Gastroesophageal sphincter (tissue), 3 donors: Measurements from ENCODE around the gene KPTN.

Experiments
- CTCF ChIP-seq, 4 experiments: fragments of 200-600 bp in 2 of 4; fragments of 450-650 bp in 2 of 4; sonication (generic) in 1 of 4; IDR thresholded peaks; one replicate each; pipeline ENCODE4 v1.5.1; 2017 to 2019; ENCODE audit warnings: antibody characterized with exemption in 4 of 4, mild to moderate bottlenecking in 2 of 4, moderate library complexity in 2 of 4
- EP300 ChIP-seq: sonication (generic); formaldehyde crosslinking; IDR thresholded peaks from one replicate; pipeline ENCODE4 v1.6.1; 2017; ENCODE audit warnings: antibody characterized with exemption, mild to moderate bottlenecking
- POLR2A ChIP-seq, 2 donors: fragments of 450-650 bp; IDR thresholded peaks; one replicate each; pipeline ENCODE4 v1.6.1; 2017; ENCODE audit warnings: antibody characterized with exemption in 2 of 2, mild to moderate bottlenecking in 2 of 2, moderate library complexity in 1 of 2
- POLR2AphosphoS5 ChIP-seq: sonication (generic); formaldehyde crosslinking; IDR thresholded peaks from one replicate; pipeline ENCODE4 v1.6.1; 2017; ENCODE audit warnings: antibody characterized with exemption

- TF ChIP-seq CTCF (IDR thresholded peaks at IDR 0.05) (no peak), POLR2A (IDR thresholded peaks at IDR 0.05) (no peak), POLR2AphosphoS5 (peak; percentile 63), EP300 (no peak)
Measured at GRCh38 chr19:47509973-47510372, 26.0 kb upstream of the KPTN start.
